Thoracic aorta (tissue), 2 donors: ENCODE measurements around the gene AKR1E2. TPM values are rescaled to one million over a fixed set of nuclear protein-coding genes. Genes with fewer than 3 reads are reported as not detected.

Source experiments
- ATAC-seq: fragments of 150-250 bp; one replicate; pipeline ENCODE4 v1.8.0; 2017; ENCODE audit warnings: low read depth; ENCODE audit not compliant: insufficient number of reproducible peaks, low FRiP score
- DNase-seq: peaks from one replicate; pipeline ENCODE4 v3.0.0-alpha.2; 2020; ENCODE audit warnings: low spot score
- H3K27ac ChIP-seq, 2 donors: fragments of 200-600 bp; sonication (generic); 1 replicate in 1 of 2; 2 replicates in 1 of 2; pipeline ENCODE4 v1.5.1; 2016; ENCODE audit warnings: mild to moderate bottlenecking in 2 of 2, moderate library complexity in 2 of 2
- H3K27me3 ChIP-seq: fragments of 200-600 bp; sonication (generic); replicated peaks from 2 replicates; pipeline ENCODE4 v1.6.0; 2016; ENCODE audit warnings: mild to moderate bottlenecking; ENCODE audit not compliant: insufficient read depth
- H3K36me3 ChIP-seq: fragments of 200-600 bp; sonication (generic); one replicate; pipeline ENCODE4 v1.5.1; 2016
- H3K4me1 ChIP-seq, 2 donors: fragments of 200-600 bp; sonication (generic); 1 replicate in 1 of 2; 2 replicates in 1 of 2; pipeline versions ENCODE4 v1.5.1 to v1.6.0; 2016; ENCODE audit warnings: low read depth in 2 of 2, mild to moderate bottlenecking in 1 of 2; ENCODE audit not compliant: control insufficient read depth in 1 of 2
- H3K4me3 ChIP-seq: fragments of 200-600 bp; sonication (generic); 2 replicates; pipeline ENCODE4 v1.5.1; 2016; ENCODE audit warnings: mild to moderate bottlenecking
- H3K9me3 ChIP-seq: fragments of 200-600 bp; sonication (generic); 2 replicates; pipeline ENCODE4 v1.5.1; 2016
- total RNA-seq, 2 donors: library from RNA; depleted of rRNA; stranded (reverse); fragments of >200 nt; gene quantifications; one replicate each; pipeline versions ENCODE4 v1.1.0 to v1.2.3, GENCODE V29; 2016
- TF ChIP-seq, protein P1 (sequence below): fragments of 200-600 bp; sonication (generic); IDR thresholded peaks from one replicate; pipeline ENCODE4 v1.5.1; 2019; ENCODE audit warnings: antibody characterized with exemption

Gene AKR1E2
- total RNA-seq, 2 donors from 2014 or later = 11.1 to 17.6 TPM

DNA sequence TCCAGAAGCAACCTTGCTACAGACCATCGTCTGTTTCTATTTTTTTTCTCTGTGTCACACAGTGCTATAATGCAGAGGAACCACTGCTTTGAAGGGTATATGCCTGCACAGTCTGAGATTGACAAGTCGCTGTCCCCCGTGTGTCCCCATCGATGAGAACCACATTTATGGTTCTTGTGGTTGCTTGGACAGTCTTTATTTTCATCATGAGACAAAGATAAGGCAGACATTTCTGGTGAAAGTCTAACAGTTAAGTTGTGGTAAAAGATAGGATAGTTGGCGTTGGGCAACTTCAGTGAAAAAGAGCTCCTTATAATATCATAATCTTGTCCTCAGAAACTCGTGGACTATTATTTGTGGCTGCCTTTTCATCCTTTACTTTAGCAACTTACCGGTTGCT, 6.3 kb upstream of the AKR1E2 start:
- Histone ChIP-seq H3K4me1 (peaks cover 0 to 21% of the 10 kb centered on the region in 2 donors), H3K27ac (no peak overlapping the region), H3K9me3 (no peaks in the 10 kb centered on the region), H3K4me3 (no peak overlapping the region), H3K36me3 (no peaks in the 10 kb centered on the region), H3K27me3 (no peaks in the 10 kb centered on the region)
- ATAC-seq = no peak
- DNase-seq = no peak
- TF ChIP-seq, protein P1, sequence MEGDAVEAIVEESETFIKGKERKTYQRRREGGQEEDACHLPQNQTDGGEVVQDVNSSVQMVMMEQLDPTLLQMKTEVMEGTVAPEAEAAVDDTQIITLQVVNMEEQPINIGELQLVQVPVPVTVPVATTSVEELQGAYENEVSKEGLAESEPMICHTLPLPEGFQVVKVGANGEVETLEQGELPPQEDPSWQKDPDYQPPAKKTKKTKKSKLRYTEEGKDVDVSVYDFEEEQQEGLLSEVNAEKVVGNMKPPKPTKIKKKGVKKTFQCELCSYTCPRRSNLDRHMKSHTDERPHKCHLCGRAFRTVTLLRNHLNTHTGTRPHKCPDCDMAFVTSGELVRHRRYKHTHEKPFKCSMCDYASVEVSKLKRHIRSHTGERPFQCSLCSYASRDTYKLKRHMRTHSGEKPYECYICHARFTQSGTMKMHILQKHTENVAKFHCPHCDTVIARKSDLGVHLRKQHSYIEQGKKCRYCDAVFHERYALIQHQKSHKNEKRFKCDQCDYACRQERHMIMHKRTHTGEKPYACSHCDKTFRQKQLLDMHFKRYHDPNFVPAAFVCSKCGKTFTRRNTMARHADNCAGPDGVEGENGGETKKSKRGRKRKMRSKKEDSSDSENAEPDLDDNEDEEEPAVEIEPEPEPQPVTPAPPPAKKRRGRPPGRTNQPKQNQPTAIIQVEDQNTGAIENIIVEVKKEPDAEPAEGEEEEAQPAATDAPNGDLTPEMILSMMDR = no peak

DNA sequence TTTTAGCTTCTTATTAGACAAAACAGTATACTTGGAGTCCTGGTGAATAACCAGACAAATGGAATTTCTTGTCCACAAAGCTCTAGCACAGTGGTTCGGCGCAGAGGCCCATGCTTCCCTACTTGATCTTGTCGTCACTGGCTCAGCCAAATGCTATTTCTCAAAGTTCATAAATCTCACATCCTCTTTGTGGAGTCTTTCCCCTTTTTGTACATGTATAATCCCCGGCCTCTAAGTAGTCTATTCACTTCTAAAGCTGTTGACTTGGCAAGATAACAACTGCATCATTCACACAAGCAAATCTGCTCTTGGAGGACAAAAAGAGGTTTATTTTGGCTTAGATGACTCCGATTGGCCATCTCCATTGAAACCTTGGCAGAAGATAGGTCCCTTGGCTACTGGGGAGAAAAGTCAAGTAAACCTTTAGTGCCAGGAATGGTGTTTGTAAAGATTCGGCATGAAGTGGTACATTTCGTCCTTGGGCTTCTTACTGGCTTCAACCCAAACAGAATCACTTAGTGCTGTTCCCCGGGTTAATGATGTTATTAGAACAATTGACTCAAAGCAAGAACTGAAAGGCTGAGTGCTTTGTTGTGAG, 5.1 kb upstream of the AKR1E2 start:
- TF ChIP-seq, protein P1 = no peak
- Histone ChIP-seq H3K9me3 (no peaks in the 10 kb centered on the region), H3K36me3 (no peaks in the 10 kb centered on the region), H3K4me3 (no peak overlapping the region), H3K27ac (peak overlapping the region; percentile 5 to 67), H3K4me1 (peaks cover 0 to 28% of the 10 kb centered on the region in 2 donors), H3K27me3 (no peaks in the 10 kb centered on the region)
- ATAC-seq = no peak
- no peak for DNase-seq

DNA sequence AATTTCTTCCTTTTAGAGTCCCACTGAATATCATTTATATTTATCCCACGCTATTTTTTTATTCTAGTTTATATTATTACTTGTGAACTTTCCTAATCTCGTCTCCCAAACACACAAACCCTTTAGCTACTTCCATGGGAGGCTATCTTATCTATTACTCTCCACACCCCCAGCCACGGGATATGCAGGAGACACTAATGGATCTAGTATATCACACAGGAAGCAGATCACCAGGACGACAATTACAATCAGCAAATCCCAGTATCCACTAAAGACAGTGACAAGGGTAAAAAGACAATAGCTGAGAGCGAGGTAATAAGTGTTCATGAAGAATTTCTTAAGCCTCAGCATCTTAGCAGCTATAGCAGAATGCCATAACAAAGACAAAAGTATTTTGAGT, 3.8 kb upstream of the AKR1E2 start:
- Histone ChIP-seq H3K9me3 (no peaks in the 10 kb centered on the region), H3K36me3 (no peaks in the 10 kb centered on the region), H3K4me3 (no peak overlapping the region), H3K4me1 (peaks cover 6 to 35% of the 10 kb centered on the region in 2 donors), H3K27me3 (no peaks in the 10 kb centered on the region), H3K27ac (peak overlapping the region in 1 of 2 donors; percentile 44)
- ATAC-seq (no peak), DNase-seq (no peak)
- TF ChIP-seq, protein P1 = no peak

DNA sequence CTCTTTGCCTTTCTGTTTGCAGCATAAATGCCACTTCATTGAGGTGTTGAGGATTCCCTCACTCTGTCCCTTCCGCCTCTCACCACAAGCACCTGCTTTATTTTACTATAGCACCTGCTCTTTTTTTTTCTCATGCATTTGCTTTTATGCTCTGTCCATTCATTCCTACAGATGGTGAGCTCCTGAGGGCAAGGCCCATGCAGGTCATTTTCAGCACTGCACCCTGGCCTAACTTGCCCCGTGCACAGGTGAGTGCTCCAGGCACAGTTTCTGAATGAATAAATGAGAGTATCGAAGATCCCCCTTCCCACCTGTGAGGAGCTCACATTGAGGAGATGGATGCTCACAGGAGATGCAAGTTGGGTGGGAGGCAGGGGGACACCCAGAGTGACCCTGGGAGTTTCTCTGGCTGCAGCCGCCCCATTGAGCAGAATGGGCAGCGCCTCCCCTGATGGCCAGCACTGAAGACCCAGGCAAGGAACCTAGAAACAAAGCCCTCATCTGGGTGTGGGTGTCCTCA, 1.2 kb upstream of the AKR1E2 start:
- Histone ChIP-seq H3K4me3 (no peak overlapping the region), H3K9me3 (no peaks in the 10 kb centered on the region), H3K4me1 (peaks cover 8 to 47% of the 10 kb centered on the region in 2 donors), H3K36me3 (no peaks in the 10 kb centered on the region), H3K27me3 (no peaks in the 10 kb centered on the region), H3K27ac (no peak overlapping the region)
- DNase-seq = no peak
- ATAC-seq = no peak
- TF ChIP-seq, protein P1 = no peak

DNA sequence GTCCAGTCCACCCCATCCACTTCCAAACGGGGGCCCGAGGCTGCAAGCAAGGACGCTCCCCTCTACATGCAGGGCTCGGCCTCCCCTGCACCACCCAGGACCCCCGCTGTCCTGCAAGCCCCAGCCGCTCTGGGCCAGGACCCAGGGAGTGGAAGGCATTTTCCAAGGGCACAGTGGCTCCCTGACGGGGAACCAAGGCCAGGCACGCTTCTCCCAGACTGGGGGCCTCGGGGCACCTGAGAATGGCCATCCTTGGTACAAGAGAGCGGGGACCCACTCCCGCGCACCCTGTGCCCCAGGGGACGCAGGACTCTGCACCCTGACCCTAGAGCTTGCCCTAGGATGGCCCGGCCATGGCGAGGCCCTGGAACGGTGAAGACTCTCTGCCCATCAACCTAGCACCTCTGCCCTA, 545 bp upstream of the AKR1E2 start:
- ATAC-seq (no peak), DNase-seq (no peak)
- H3K27me3 ChIP-seq = no peaks in the 10 kb centered on the region
- no peaks in the 10 kb centered on the region for H3K9me3 ChIP-seq
- H3K4me3 ChIP-seq = peak overlapping the region; percentile 80
- H3K4me1 ChIP-seq = peaks cover 8 to 42% of the 10 kb centered on the region in 2 donors
- TF ChIP-seq, protein P1 = no peak
- no peaks in the 10 kb centered on the region for H3K36me3 ChIP-seq
- H3K27ac ChIP-seq = peak overlapping the region; percentile 89 to 92
